ENCODE measurements around the gene RHNO1.

DNA sequence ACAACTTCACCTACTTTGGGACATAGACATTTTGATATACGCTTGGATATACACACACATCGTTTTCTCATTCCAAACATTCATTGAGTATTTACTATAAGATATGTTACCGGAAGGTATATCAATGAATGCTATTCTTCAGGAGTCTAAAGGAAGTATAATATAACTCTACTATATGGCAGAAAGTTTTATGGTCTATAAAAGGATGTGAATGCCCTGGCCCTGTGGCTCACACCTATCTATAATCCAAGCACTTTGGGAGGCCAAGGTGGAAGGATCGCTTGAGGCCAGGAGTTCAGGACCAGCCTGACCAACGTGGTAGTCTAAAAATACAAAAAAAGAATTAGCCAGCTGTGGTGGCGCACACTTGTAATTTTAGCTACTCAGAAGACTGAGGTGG, 47.7 kb upstream of the RHNO1 start:
- TF ChIP-seq, protein P1, sequence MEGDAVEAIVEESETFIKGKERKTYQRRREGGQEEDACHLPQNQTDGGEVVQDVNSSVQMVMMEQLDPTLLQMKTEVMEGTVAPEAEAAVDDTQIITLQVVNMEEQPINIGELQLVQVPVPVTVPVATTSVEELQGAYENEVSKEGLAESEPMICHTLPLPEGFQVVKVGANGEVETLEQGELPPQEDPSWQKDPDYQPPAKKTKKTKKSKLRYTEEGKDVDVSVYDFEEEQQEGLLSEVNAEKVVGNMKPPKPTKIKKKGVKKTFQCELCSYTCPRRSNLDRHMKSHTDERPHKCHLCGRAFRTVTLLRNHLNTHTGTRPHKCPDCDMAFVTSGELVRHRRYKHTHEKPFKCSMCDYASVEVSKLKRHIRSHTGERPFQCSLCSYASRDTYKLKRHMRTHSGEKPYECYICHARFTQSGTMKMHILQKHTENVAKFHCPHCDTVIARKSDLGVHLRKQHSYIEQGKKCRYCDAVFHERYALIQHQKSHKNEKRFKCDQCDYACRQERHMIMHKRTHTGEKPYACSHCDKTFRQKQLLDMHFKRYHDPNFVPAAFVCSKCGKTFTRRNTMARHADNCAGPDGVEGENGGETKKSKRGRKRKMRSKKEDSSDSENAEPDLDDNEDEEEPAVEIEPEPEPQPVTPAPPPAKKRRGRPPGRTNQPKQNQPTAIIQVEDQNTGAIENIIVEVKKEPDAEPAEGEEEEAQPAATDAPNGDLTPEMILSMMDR (conservative IDR thresholded peaks at IDR 0.05): no peak
- TF ChIP-seq EZH2 (IDR thresholded peaks at IDR 0.05; ENCODE audit: low read depth): no peak
